Measurements from ENCODE around the gene TRIOBP.

DNA sequence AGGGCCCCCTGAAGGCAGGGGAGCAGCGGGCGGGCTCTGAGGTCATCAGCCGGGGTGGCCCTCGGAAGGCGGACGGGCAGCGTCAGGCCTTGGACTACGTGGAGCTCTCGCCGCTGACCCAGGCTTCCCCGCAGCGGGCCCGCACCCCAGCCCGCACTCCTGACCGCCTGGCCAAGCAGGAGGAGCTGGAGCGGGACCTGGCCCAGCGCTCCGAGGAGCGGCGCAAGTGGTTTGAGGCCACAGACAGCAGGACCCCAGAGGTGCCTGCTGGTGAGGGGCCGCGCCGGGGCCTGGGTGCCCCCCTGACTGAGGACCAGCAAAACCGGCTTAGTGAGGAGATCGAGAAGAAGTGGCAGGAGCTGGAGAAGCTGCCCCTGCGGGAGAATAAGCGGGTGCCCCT lies 60.8 kb downstream of the TRIOBP start:
- TF ChIP-seq CTCF (IDR thresholded peaks at IDR 0.05) (no peak), POLR2A (IDR thresholded peaks at IDR 0.05) (no peak), EP300 (IDR thresholded peaks at IDR 0.05) (no peak), POLR2AphosphoS5 (IDR thresholded peaks at IDR 0.05) (no peak)

Measured in suprapubic skin (tissue), 4 donors.